PC-9 (cell line): ENCODE results near the gene NUDT9. TPM values are rescaled to one million over a fixed set of nuclear protein-coding genes. Genes with fewer than 3 reads are reported as not detected.
"Not testable (repeated sequence)": the region's sequence is repeated elsewhere in the genome, so short reads cannot be mapped to it uniquely, and the experiment has no call there.

Experiments
- BruUV-seq: library from RNA; stranded (reverse); fragments of 400-500 nt; replicated peaks from 2 replicates; lab custom pipeline; 2021; lab: Mats Ljungman, UMichigan
- CTCF ChIA-PET: fragments of 300-600 bp; sonication (Branson Sonifier 250); formaldehyde crosslinking; loops from one replicate; lab custom pipeline; 2022; ENCODE audit warnings: antibody characterized with exemption; lab: Charles Lee
- POLR2A ChIA-PET: fragments of 300-600 bp; sonication (Branson Sonifier 250); formaldehyde crosslinking; loops from one replicate; lab custom pipeline; 2022; ENCODE audit warnings: antibody characterized with exemption; ENCODE audit not compliant: unreplicated experiment; lab: Charles Lee
- DNase-seq, 2 experiments: peaks; one replicate each; pipeline versions ENCODE4 v3.0.0 to v3.0.0-alpha.2; 2015 to 2022; ENCODE audit warnings: mixed read lengths in 1 of 2
- H2AFZ ChIP-seq: fragments of 200-600 bp; sonication (generic); 2 replicates; pipeline ENCODE4 v1.8.1; 2017; ENCODE audit warnings: antibody characterized with exemption
- H3F3A ChIP-seq: fragments of 200-600 bp; sonication (generic); 2 replicates; pipeline ENCODE4 v1.8.1; 2017; ENCODE audit warnings: antibody characterized with exemption, mild to moderate bottlenecking, low read depth; ENCODE audit not compliant: insufficient read depth
- H3K27ac ChIP-seq: fragments of 200-600 bp; sonication (generic); 2 replicates; pipeline ENCODE4 v1.6.1; 2016; ENCODE audit warnings: mixed run types
- H3K27me3 ChIP-seq: fragments of 200-600 bp; sonication (generic); 2 replicates; pipeline ENCODE4 v1.6.1; 2016; ENCODE audit warnings: low read depth, mixed run types; ENCODE audit not compliant: insufficient read depth
- H3K36me3 ChIP-seq: fragments of 200-600 bp; sonication (generic); 2 replicates; pipeline ENCODE4 v1.6.1; 2016; ENCODE audit warnings: low read depth, mixed run types
- H3K4me1 ChIP-seq: fragments of 200-600 bp; sonication (generic); replicated peaks from 2 replicates; pipeline ENCODE4 v1.6.1; 2016; ENCODE audit warnings: mixed run types; ENCODE audit not compliant: insufficient read depth
- H3K4me2 ChIP-seq: fragments of 200-600 bp; sonication (generic); 2 replicates; pipeline ENCODE4 v1.6.1; 2017; ENCODE audit warnings: mixed run types
- H3K4me3 ChIP-seq: fragments of 200-600 bp; sonication (generic); 2 replicates; pipeline ENCODE4 v1.6.1; 2016; ENCODE audit warnings: mixed run types
- H3K79me2 ChIP-seq: fragments of 200-600 bp; sonication (generic); 2 replicates; pipeline ENCODE4 v1.6.1; 2017; ENCODE audit warnings: low read depth, mixed run types
- H3K9me2 ChIP-seq: fragments of 200-600 bp; sonication (generic); 2 replicates; pipeline ENCODE4 v1.8.1; 2017; ENCODE audit warnings: mild to moderate bottlenecking; ENCODE audit not compliant: insufficient read depth
- H3K9me3 ChIP-seq: fragments of 200-600 bp; sonication (generic); 2 replicates; pipeline ENCODE4 v1.8.1; 2016; ENCODE audit warnings: low read depth; ENCODE audit not compliant: insufficient read depth
- H4K20me1 ChIP-seq: fragments of 200-600 bp; sonication (generic); 2 replicates; pipeline ENCODE4 v1.8.1; 2017; ENCODE audit not compliant: insufficient read depth
- EZH2 ChIP-seq: fragments of 200-600 bp; sonication (generic); IDR thresholded peaks from 2 replicates; pipeline ENCODE4 v1.8.0; 2017; ENCODE audit warnings: antibody characterized with exemption, low read depth
- intact Hi-C: fragments of 100-400 bp; cut with micrococcal nuclease; formaldehyde crosslinking; loops from one replicate; pipeline ENCODE4 v1.10.0; 2022; ENCODE audit not compliant: unreplicated experiment
- total RNA-seq: library from RNA; stranded (reverse); gene quantifications from 2 replicates; pipeline ENCODE4 v1.2.3, GENCODE V29; 2021
- TF ChIP-seq, protein P1 (sequence below): fragments of 200-600 bp; sonication (generic); conservative IDR thresholded peaks from 2 replicates; pipeline ENCODE4 v1.6.1; 2017; ENCODE audit warnings: mixed run types, antibody characterized with exemption, mild to moderate bottlenecking, moderate library complexity

The NUDT9 gene
- total RNA-seq, 1 experiment from 2014 or later: 14.7 TPM

DNA sequence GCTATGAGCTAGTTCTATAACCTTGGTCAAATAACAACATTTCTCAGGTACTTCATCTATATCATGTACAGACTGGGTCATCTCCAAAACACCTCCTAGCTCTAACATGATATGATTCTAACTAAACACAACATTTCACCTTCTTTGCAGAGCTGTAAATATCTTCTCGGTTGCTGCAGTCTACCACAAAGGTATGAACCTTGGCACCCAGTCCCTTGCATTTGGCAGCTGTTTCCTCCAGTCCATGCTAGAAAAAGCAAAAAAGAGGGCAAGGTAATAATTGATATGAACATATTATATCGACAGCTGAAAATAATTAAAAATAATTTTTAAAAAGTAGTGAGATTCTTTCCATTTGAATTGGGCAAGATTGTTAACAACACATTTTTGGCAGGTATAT lies 40.3 kb upstream of the NUDT9 start:
- DNase-seq: no peak
- BruUV-seq: no TSS peak
- no peaks in the 10 kb centered on the region for H3K4me1 ChIP-seq
- no peaks in the 10 kb centered on the region for H4K20me1 ChIP-seq
- no peak overlapping the region for H3K27ac ChIP-seq
- H3K4me3 ChIP-seq: no peak overlapping the region
- CTCF ChIA-PET: interaction anchor here (0.6 to 0.7 kb wide), 2 partner anchors 10 to 29 kb away, joined by 4 to 5 read pairs; no protein-coding TSS in a partner anchor
- H2AFZ ChIP-seq: no peak overlapping the region
- H3K36me3 ChIP-seq: no peaks in the 10 kb centered on the region
- intact Hi-C loops: no loop called here
- H3K9me3 ChIP-seq: no peaks in the 10 kb centered on the region
- no peak for TF ChIP-seq EZH2
- TF ChIP-seq, protein P1, sequence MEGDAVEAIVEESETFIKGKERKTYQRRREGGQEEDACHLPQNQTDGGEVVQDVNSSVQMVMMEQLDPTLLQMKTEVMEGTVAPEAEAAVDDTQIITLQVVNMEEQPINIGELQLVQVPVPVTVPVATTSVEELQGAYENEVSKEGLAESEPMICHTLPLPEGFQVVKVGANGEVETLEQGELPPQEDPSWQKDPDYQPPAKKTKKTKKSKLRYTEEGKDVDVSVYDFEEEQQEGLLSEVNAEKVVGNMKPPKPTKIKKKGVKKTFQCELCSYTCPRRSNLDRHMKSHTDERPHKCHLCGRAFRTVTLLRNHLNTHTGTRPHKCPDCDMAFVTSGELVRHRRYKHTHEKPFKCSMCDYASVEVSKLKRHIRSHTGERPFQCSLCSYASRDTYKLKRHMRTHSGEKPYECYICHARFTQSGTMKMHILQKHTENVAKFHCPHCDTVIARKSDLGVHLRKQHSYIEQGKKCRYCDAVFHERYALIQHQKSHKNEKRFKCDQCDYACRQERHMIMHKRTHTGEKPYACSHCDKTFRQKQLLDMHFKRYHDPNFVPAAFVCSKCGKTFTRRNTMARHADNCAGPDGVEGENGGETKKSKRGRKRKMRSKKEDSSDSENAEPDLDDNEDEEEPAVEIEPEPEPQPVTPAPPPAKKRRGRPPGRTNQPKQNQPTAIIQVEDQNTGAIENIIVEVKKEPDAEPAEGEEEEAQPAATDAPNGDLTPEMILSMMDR: no peak
- POLR2A ChIA-PET: interaction anchor here (0.6 kb wide), 1 partner anchor 49 kb away, joined by 6 read pairs; no protein-coding TSS in a partner anchor
- no peaks in the 10 kb centered on the region for H3K27me3 ChIP-seq
- no peak overlapping the region for H3K4me2 ChIP-seq
- no peaks in the 10 kb centered on the region for H3K9me2 ChIP-seq
- 0 out of 2 replicates have a peak, but pooled peaks cover 5% of the 10 kb centered on the region for H3K79me2 ChIP-seq
- no peaks in the 10 kb centered on the region for H3F3A ChIP-seq

DNA sequence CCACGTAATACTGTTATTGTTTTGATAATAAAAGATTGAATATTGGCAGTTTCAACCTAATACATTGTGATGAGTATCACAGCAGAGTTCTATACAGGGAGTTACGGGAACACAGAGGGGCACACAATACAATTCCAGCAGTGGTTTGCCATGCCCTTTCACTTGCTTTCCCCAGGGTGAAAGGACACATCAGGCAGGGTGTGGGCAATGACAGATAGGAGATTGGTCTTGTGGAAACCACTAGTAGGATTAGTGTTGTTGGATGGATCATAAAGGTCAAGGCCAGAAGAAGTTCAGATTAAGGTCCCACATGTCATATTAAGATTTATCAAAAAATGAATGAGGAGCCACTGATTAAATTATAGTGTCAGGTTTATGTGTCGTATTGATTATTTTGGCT lies 39.4 kb upstream of the NUDT9 start:
- H3K27ac ChIP-seq: no peak overlapping the region
- H3K36me3 ChIP-seq: no peaks in the 10 kb centered on the region
- BruUV-seq: no TSS peak
- no peaks in the 10 kb centered on the region for H3K9me3 ChIP-seq
- no peak overlapping the region for H3K4me2 ChIP-seq
- no peak overlapping the region for H2AFZ ChIP-seq
- intact Hi-C loops: no loop called here
- H3K79me2 ChIP-seq: 0 out of 2 replicates have a peak, but pooled peaks cover 9% of the 10 kb centered on the region
- POLR2A ChIA-PET: no interaction called here
- no peaks in the 10 kb centered on the region for H3K9me2 ChIP-seq
- CTCF ChIA-PET: no interaction called here
- H3K4me3 ChIP-seq: no peak overlapping the region
- no peaks in the 10 kb centered on the region for H3K27me3 ChIP-seq
- TF ChIP-seq EZH2: no peak
- TF ChIP-seq, protein P1: no peak
- DNase-seq: no peak
- no peaks in the 10 kb centered on the region for H3F3A ChIP-seq
- no peaks in the 10 kb centered on the region for H4K20me1 ChIP-seq
- H3K4me1 ChIP-seq: no peaks in the 10 kb centered on the region

DNA sequence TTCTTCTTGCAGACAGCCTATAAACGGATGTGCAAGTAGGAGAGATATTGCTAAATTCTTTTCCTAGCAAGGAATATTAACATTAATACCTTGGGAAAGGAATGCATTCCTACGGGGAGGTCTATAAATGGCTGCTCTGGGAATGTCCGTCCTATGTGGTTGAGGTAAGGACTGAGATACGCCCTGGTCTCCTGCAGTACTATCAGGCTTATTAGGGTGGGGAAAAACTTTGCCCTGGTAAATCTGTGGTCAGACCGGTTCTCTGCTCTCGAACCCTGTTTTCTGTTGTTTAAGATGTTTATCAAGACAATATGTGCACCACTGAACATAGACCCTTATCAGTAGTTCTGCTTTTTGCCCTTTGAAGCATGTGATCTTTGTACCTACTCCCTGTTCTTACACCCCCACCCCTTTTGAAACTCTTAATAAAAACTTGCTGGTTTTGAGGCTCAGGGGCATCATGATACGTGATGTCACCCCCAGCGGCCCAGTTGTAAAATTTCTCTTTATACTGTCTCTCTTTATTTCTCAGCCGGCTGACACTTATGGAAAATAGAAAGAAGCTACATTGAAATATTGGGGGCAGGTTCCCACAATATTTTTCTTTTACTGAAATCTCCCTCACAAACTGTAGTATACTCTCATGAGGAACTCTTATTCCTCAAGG lies 37.8 kb upstream of the NUDT9 start:
- H3K27ac ChIP-seq, H3K4me3 ChIP-seq, intact Hi-C loops, BruUV-seq, H3K36me3 ChIP-seq, H3K9me2 ChIP-seq, H2AFZ ChIP-seq, H3K9me3 ChIP-seq, H3K4me1 ChIP-seq, H3F3A ChIP-seq, H4K20me1 ChIP-seq, H3K4me2 ChIP-seq, H3K27me3 ChIP-seq, POLR2A ChIA-PET, CTCF ChIA-PET, DNase-seq: not testable (repeated sequence)
- H3K79me2 ChIP-seq: peaks cover 20% of the 10 kb centered on the region
